Smooth muscle cell (in vitro differentiated cells): ENCODE data around the gene PPP6R2. TPM values are rescaled to one million over a fixed set of nuclear protein-coding genes. Genes with fewer than 3 reads are reported as not detected.

Source experiments
- DNase-seq: peaks from one replicate; lab custom pipeline; 2025; ENCODE audit not compliant: unreplicated experiment; lab: John Stamatoyannopoulos, UW
- H2AFZ ChIP-seq: fragments of 200-600 bp; sonication (generic); 2 replicates; pipeline ENCODE4 v1.6.0; 2016; ENCODE audit warnings: antibody characterized with exemption, low read depth, mild to moderate bottlenecking
- H3F3A ChIP-seq: fragments of 200-600 bp; sonication (generic); 2 replicates; pipeline ENCODE4 v1.6.0; 2017; ENCODE audit warnings: antibody characterized with exemption, low read depth
- H3K27ac ChIP-seq: fragments of 200-600 bp; sonication (generic); 2 replicates; pipeline ENCODE4 v1.5.1; 2016; ENCODE audit warnings: low read depth, mild to moderate bottlenecking
- H3K27me3 ChIP-seq: fragments of 200-600 bp; sonication (generic); 2 replicates; pipeline ENCODE4 v1.6.1; 2016; ENCODE audit warnings: low read depth, mild to moderate bottlenecking
- H3K36me3 ChIP-seq: fragments of 200-600 bp; sonication (generic); 2 replicates; pipeline ENCODE4 v1.5.1; 2016; ENCODE audit warnings: low read depth
- H3K4me1 ChIP-seq: fragments of 200-600 bp; sonication (generic); 2 replicates; pipeline ENCODE4 v1.5.1; 2016; ENCODE audit warnings: low read depth
- H3K4me2 ChIP-seq: fragments of 200-600 bp; sonication (generic); 2 replicates; pipeline ENCODE4 v1.6.0; 2016; ENCODE audit warnings: mild to moderate bottlenecking
- H3K4me3 ChIP-seq: fragments of 200-600 bp; sonication (generic); 2 replicates; pipeline ENCODE4 v1.5.1; 2016; ENCODE audit warnings: mild to moderate bottlenecking
- H3K79me2 ChIP-seq: fragments of 200-600 bp; sonication (generic); 2 replicates; pipeline ENCODE4 v1.6.0; 2016; ENCODE audit warnings: low read depth, mild to moderate bottlenecking
- H3K9ac ChIP-seq: fragments of 200-600 bp; sonication (generic); 2 replicates; pipeline ENCODE4 v1.6.0; 2016; ENCODE audit warnings: low read depth
- H3K9me3 ChIP-seq: fragments of 200-600 bp; sonication (generic); replicated peaks from 2 replicates; pipeline ENCODE4 v1.5.1; 2016; ENCODE audit warnings: low read depth
- H4K20me1 ChIP-seq: fragments of 200-600 bp; sonication (generic); 2 replicates; pipeline ENCODE4 v1.6.0; 2016; ENCODE audit warnings: low read depth
- CTCF ChIP-seq: fragments of 200-600 bp; sonication (generic); IDR thresholded peaks from 2 replicates; pipeline ENCODE4 v1.5.1; 2017; ENCODE audit warnings: borderline replicate concordance, mild to moderate bottlenecking, antibody characterized with exemption; ENCODE audit not compliant: insufficient read depth, poor library complexity, severe bottlenecking
- WGBS: methylation state at CpG from one replicate; pipeline ENCODE4 v1.1.7; 2016; ENCODE audit warnings: low lambda C conversion rate; 5-methylcytosine and 5-hydroxymethylcytosine counted together
- polyA plus RNA-seq: library from polyadenylated mRNA; unstranded; fragments of >200 nt; fragmentation: Nextera tagmentation; extraction: Ambion mirVana; gene quantifications from 2 replicates; pipeline ENCODE4 v1.2.1, GENCODE V29; 2016
- total RNA-seq: library from RNA; depleted of rRNA; stranded (reverse); fragments of >200 nt; gene quantifications from 2 replicates; pipeline ENCODE4 v1.2.3, GENCODE V29; 2014

PPP6R2 gene
- total and polyA plus RNA-seq, 2 experiments from 2014 or later: 24.6 to 36.3 TPM

- Histone ChIP-seq H2AFZ (no peak overlapping the region), H3K9me3 (no peaks in the 10 kb centered on the region), H3K4me3 (peak overlapping the region; percentile 90), H3K4me2 (peak overlapping the region; percentile 98), H3K27ac (no peak overlapping the region), H3K9ac (no peak overlapping the region), H4K20me1 (no peaks in the 10 kb centered on the region), H3K27me3 (no peaks in the 10 kb centered on the region), H3K4me1 (peaks cover 15% of the 10 kb centered on the region), H3K36me3 (no peaks in the 10 kb centered on the region), H3F3A (no peaks in the 10 kb centered on the region), H3K79me2 (peaks cover 4% of the 10 kb centered on the region)
- DNase-seq: no peak
- WGBS: 83% methylated on average over 19 of the region's 19 CpGs
- no peak for TF ChIP-seq CTCF
These were observed 17.5 kb upstream of the PPP6R2 start for GRCh38 chr22:50325444-50326224.

GRCh38 chr22:50326225-50326955 is 16.7 kb upstream of the PPP6R2 start:
- WGBS: 27% methylated on average over 34 of the region's 56 CpGs
- Histone ChIP-seq H3K36me3 (no peaks in the 10 kb centered on the region), H3F3A (no peaks in the 10 kb centered on the region), H3K27ac (no peak overlapping the region), H3K9ac (peak overlapping the region; percentile 76), H3K4me3 (peak overlapping the region; percentile 90), H3K4me2 (peak overlapping the region; percentile 98), H3K27me3 (no peaks in the 10 kb centered on the region), H4K20me1 (no peaks in the 10 kb centered on the region), H3K9me3 (no peaks in the 10 kb centered on the region), H2AFZ (peak overlapping the region; percentile 51), H3K4me1 (peaks cover 15% of the 10 kb centered on the region), H3K79me2 (peaks cover 4% of the 10 kb centered on the region)
- no peak for DNase-seq
- no peak for TF ChIP-seq CTCF

- H3K4me3 ChIP-seq: peak within 1 kb of the TSS; percentile 90
- peak within 1 kb of the TSS; percentile 91 for H3K9ac ChIP-seq
- peak; percentile 40 for TF ChIP-seq CTCF
- H3K9me3 ChIP-seq: no peaks in the 10 kb centered on the region
- H3K4me1 ChIP-seq: peaks cover 15% of the 10 kb centered on the region
- no peaks in the 10 kb centered on the region for H3F3A ChIP-seq
- H4K20me1 ChIP-seq: no peaks in the 10 kb centered on the region
- H2AFZ ChIP-seq: peak within 1 kb of the TSS; percentile 96
- WGBS: 22% methylated on average over 46 of the region's 105 CpGs
- peak within 1 kb of the TSS; percentile 98 for H3K4me2 ChIP-seq
- peak within 1 kb of the TSS; percentile 53 for H3K27ac ChIP-seq
- peak; percentile 37 for DNase-seq
- no peaks in the 10 kb centered on the region for H3K36me3 ChIP-seq
- peaks cover 4% of the 10 kb centered on the region for H3K79me2 ChIP-seq
- no peaks in the 10 kb centered on the region for H3K27me3 ChIP-seq
These were observed 16.0 kb upstream of the PPP6R2 start, which contains the start of gene DENND6B for GRCh38 chr22:50326956-50327710. TSS of gene DENND6B (minus strand) at chr22:50327012. CDS start at chr22:50326988, 24 bp downstream.
